Mucosa of stomach (tissue), 1 donor: ENCODE results near the gene MASTL.
"Not testable (repeated sequence)": the region's sequence is repeated elsewhere in the genome, so short reads cannot be mapped to it uniquely, and the experiment has no call there.

Source experiments
- H3K27me3 ChIP-seq: one replicate; pipeline ENCODE4 v1.7.0; 2013; ENCODE audit warnings: mild to moderate bottlenecking, low read length; ENCODE audit not compliant: control insufficient read depth, insufficient read depth
- H3K36me3 ChIP-seq: one replicate; pipeline ENCODE4 v1.7.0; 2013; ENCODE audit warnings: low read length; ENCODE audit not compliant: control insufficient read depth, insufficient read depth
- H3K4me1 ChIP-seq: one replicate; pipeline ENCODE4 v1.7.0; 2013; ENCODE audit warnings: mild to moderate bottlenecking, low read length; ENCODE audit not compliant: control insufficient read depth, insufficient read depth
- H3K4me3 ChIP-seq: one replicate; pipeline ENCODE4 v1.7.0; 2013; ENCODE audit warnings: low read length
- H3K9ac ChIP-seq: one replicate; pipeline ENCODE4 v1.7.0; 2013; ENCODE audit warnings: mild to moderate bottlenecking, low read length, moderate library complexity
- H3K9me3 ChIP-seq: one replicate; pipeline ENCODE4 v1.7.0; 2013; ENCODE audit warnings: mild to moderate bottlenecking, low read length, moderate library complexity; ENCODE audit not compliant: control insufficient read depth
- donor health status: Pancreatic carcinoma.

Gene MASTL

DNA sequence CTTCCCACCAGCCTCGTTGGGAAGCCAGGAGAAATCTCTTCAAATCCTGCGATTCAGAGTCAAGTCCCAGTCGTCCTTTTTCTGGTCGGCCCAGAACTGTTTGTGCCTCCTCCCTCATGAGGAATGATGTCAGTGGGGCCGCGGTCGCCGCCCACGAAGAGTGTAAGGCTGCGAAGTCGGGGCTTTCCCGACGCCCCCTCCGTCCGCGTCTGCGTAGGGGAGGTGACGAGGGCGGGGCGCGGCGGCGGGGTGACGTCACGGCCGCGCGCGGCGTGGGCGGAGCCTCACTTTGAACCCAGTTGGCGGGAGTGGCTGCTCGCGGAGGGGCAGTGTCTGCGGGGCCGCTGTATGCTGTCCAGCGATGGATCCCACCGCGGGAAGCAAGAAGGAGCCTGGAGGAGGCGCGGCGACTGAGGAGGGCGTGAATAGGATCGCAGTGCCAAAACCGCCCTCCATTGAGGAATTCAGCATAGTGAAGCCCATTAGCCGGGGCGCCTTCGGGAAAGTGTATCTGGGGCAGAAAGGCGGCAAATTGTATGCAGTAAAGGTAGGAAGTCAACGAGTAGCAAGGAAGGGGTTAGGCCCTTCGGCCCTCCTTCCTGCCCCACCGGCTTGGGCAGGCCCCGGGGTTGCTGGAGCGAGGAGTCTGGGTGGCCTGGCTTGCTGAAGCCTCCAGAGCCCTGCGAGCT is at the start of gene MASTL:
MASTL (plus strand) TSS at position 287 of the 689 bp plus-strand sequence; CDS start at position 362, 75 bp downstream.
- peaks cover 33% of the 10 kb centered on the region for H3K4me1 ChIP-seq
- no peaks in the 10 kb centered on the region for H3K36me3 ChIP-seq
- no peaks in the 10 kb centered on the region for H3K9me3 ChIP-seq
- no peaks in the 10 kb centered on the region for H3K27me3 ChIP-seq
- H3K9ac ChIP-seq, result peak within 1 kb of the TSS; percentile 100
- peak within 1 kb of the TSS; percentile 100 for H3K4me3 ChIP-seq

DNA sequence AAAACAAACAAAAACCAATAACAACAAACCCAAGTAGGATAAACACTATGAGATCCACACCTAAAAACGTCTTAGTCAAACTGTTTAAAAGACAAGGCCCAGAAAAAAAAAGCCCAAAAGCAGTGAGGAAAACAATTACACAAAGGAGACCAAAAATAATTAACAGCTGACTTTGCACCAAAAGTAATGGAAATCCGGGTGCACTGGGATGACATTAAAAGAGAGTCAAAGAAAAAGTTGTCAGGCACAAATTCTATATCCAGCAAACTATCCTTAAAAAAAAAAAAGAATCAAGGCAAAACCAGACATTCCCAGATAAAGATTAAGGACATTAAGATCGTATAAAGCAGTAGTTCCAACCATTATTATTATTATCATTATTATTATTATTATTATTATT is 47.0 kb upstream of the MASTL start:
- Histone ChIP-seq H3K9ac (no peak overlapping the region), H3K4me1 (no peaks in the 10 kb centered on the region), H3K9me3 (no peaks in the 10 kb centered on the region), H3K4me3 (no peak overlapping the region), H3K36me3 (no peaks in the 10 kb centered on the region), H3K27me3 (no peaks in the 10 kb centered on the region)

DNA sequence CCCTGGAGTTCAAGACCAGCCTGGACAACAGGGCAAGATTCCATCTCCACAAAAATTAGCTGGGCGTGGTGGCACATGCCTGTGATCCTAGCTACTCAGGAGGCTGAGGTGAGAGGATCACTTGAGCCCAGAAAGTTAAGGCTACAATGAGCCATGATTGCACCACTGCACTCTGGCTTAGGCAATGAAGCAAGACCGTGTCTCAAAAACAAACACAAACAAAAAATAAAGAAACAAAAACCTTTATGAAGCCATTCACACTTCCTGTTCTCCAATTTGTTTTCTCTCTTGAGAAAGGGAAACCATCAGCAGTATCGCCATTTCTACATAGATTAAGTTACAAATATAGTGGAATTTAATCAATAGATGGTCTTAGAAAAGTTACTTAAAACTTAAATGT is 20.8 kb upstream of the MASTL start:
- H3K27me3 ChIP-seq, result no peaks in the 10 kb centered on the region
- peaks cover 4% of the 10 kb centered on the region for H3K36me3 ChIP-seq
- no peaks in the 10 kb centered on the region for H3K4me1 ChIP-seq
- no peaks in the 10 kb centered on the region for H3K9me3 ChIP-seq
- H3K9ac ChIP-seq, result no peak overlapping the region
- no peak overlapping the region for H3K4me3 ChIP-seq

DNA sequence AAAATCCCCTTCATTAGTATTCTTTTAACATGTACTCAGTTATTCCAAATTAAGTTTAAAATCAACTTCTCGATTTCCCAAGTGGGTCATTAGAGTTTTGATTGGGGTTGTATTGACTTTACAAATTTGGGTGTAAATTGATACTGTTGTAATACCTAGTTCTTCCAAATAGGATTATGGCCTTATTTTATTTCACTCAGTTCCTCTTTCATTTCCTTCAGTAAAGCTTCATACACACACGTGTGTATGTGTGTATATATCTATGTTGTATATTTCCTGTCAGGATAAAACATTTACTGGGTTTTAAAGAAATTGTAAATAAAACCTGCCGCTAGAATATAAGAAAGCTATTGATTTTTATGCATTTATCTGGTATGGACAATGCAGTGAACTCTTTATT is 16.9 kb upstream of the MASTL start:
- no peaks in the 10 kb centered on the region for H3K27me3 ChIP-seq
- no peak overlapping the region for H3K4me3 ChIP-seq
- no peak overlapping the region for H3K9ac ChIP-seq
- H3K36me3 ChIP-seq, result no peaks in the 10 kb centered on the region
- H3K4me1 ChIP-seq, result no peaks in the 10 kb centered on the region
- no peaks in the 10 kb centered on the region for H3K9me3 ChIP-seq

DNA sequence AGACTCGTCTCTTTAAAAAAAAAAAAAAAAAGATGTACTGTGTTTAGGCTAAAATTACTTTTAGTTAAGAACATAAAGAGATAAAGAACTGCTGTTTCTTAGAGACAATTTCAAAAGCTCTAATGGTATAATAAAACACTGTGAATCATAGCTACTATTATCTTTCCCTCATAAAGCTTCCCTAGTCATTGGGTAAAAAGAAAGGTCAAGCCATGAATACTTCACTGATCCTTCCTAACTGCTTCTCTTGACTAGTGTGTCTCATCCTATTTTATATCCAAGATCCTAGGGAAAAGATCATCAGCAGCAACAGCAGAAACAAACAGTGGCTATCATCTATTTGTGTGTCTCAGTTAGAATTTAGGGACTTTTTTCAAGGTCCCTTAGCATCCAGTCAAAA is 11.5 kb upstream of the MASTL start:
- H3K4me1 ChIP-seq, result no peaks in the 10 kb centered on the region
- H3K27me3 ChIP-seq, result no peaks in the 10 kb centered on the region
- no peak overlapping the region for H3K4me3 ChIP-seq
- H3K36me3 ChIP-seq, result peaks cover 4% of the 10 kb centered on the region
- H3K9me3 ChIP-seq, result no peaks in the 10 kb centered on the region
- no peak overlapping the region for H3K9ac ChIP-seq

DNA sequence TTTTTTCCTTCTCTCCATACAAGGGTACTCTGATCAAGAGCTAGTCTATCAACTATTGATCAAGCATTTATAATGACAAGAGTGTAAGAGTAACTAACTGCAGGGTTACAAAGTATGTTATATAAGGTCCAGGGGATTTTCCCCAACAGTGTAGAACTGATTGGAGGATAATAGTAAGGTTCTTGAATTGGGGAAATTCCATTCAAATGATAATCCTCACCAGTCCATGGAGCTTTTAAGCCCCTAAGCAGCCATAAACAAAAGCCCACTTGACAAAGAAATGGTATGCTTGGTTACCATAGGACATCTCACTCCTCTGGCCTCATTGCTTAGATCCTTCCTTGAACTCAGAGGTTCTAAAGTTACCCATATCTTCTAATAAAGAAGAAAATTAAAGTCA is 9.2 kb upstream of the MASTL start:
- H3K4me1 ChIP-seq, result peaks cover under 1% of the 10 kb centered on the region
- H3K27me3 ChIP-seq, result no peaks in the 10 kb centered on the region
- no peaks in the 10 kb centered on the region for H3K9me3 ChIP-seq
- no peak overlapping the region for H3K4me3 ChIP-seq
- peaks cover 4% of the 10 kb centered on the region for H3K36me3 ChIP-seq
- H3K9ac ChIP-seq, result no peak overlapping the region

DNA sequence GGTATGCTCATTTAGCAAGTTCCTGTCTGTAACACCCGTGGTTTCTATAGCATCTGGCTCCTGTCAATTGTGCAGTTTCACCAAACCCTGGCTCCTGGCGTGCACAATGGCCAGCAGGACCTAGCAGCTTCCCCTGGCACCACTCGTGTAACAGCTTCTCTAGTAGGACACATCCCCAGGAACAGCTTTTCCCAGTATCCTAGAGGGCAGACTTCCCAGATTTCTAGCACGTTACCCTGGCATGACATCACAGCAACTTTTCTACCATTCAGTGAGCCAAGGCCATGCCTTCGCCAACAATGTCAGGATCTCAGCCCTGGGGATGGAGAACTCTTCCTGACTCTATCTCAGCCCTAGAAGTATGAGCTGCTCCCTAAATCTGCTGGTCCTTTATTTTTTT is 7.5 kb upstream of the MASTL start:
- Histone ChIP-seq H3K36me3 (peaks cover 4% of the 10 kb centered on the region), H3K9me3 (no peaks in the 10 kb centered on the region), H3K27me3 (no peaks in the 10 kb centered on the region), H3K4me3 (no peak overlapping the region), H3K9ac (no peak overlapping the region), H3K4me1 (peaks cover 9% of the 10 kb centered on the region)

DNA sequence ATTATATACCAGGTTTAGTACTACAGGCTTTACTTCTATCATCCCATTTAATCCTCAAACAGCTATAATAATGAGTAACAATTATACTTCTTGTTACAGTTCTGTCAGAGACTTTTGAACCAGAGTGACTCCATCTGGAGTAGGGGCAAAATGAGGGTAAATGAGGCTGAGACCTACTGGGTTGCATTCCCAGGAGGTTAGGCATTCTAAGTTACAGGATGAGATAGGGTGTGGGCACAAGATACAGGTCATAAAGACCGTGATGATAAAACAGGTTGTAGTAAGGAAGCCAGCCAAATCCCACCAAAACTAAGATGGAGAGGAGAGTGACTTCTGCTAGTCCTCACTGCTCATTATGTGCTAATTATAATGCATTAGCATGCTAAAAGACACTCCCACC is 4.9 kb upstream of the MASTL start:
- Histone ChIP-seq H3K36me3 (peaks cover 4% of the 10 kb centered on the region), H3K27me3 (no peaks in the 10 kb centered on the region), H3K9me3 (no peaks in the 10 kb centered on the region), H3K9ac (no peak overlapping the region), H3K4me3 (no peak overlapping the region), H3K4me1 (peaks cover 14% of the 10 kb centered on the region)

DNA sequence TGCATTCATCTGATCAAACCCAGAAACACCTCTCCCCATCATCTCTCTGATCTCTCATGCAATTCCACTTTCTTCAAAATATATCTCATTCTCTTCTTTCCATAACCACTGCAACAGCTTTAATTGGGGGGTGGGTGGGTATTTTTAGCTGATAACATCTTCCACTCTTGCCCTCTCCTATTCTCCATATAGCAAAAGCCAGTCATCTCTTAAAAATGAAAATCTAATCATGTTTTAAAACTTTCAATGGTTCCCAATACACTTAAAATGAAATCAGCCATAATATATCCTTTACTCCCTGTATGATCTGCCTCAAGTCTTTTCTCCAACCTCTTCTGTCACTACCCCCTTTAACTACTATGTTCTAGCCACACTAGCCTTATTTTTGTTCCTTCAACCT is 2.5 kb upstream of the MASTL start:
- Histone ChIP-seq H3K4me3 (peak overlapping the region; percentile 100), H3K36me3 (no peaks in the 10 kb centered on the region), H3K4me1 (peaks cover 28% of the 10 kb centered on the region), H3K9me3 (no peaks in the 10 kb centered on the region), H3K9ac (peak overlapping the region; percentile 100), H3K27me3 (no peaks in the 10 kb centered on the region)

DNA sequence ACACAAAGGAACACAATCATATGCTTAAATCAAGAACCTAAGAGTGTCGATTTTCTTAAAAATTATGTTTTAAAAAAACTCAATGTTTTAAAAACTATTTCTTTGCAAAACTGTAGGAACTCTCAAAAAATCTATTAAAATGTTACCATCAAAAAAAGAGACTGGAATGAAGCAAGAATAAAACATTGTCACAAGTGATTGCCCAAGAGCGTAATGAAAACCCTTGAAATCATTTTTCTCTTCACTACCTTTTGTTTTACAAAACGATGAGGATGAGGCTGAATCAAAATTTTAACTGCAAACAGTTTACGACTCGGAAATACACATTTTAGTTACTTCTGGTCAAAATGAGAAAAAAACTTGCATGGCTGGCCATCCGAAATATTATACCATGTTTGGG is 1.8 kb upstream of the MASTL start:
- Histone ChIP-seq H3K36me3 (no peaks in the 10 kb centered on the region), H3K4me3 (peak overlapping the region; percentile 100), H3K9me3 (no peaks in the 10 kb centered on the region), H3K27me3 (no peaks in the 10 kb centered on the region), H3K9ac (peak overlapping the region; percentile 100), H3K4me1 (peaks cover 33% of the 10 kb centered on the region)

DNA sequence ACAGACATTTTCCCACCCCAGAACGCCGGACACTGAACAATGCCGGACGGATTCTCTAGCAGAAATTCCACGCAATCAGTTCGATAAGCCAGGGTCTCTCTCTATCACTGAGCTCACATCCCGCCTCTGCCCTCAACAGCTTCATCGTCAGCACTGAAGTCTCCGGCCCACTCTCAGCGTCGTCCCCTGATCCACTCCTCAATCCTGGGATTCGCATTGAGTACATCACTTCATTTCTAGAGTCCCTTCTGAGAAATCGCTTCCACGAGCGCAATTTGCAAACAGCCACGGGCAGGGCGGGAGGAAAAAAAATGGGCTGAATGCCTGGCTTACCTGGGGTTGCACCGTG is 1.3 kb upstream of the MASTL start:
- Histone ChIP-seq H3K27me3 (no peaks in the 10 kb centered on the region), H3K36me3 (no peaks in the 10 kb centered on the region), H3K4me3 (peak overlapping the region; percentile 100), H3K9me3 (no peaks in the 10 kb centered on the region), H3K4me1 (peaks cover 33% of the 10 kb centered on the region), H3K9ac (peak overlapping the region; percentile 100)

DNA sequence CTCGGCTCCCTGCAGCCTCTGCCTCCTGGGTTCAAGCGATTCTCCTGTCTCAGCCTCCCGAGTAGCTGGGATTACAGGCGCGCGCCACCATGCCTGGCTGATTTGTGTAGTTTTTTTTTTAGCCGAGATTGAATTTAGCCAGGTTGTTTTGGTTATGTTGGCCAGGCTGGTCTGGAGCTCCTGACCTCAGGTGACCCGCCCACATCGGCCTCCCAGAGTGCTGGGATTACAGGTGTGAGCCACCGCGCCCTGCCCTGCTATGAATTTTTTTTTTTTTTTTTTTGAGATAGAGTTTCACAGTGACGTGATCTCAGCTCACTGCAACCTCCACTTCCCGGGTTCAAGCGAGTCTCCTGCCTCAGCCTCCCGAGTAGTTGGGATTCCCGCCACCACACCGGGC is 1.4 kb downstream of the MASTL start:
- not testable (repeated sequence) for H3K36me3 ChIP-seq, H3K27me3 ChIP-seq, H3K9me3 ChIP-seq, H3K4me3 ChIP-seq
- peaks cover 29% of the 10 kb centered on the region for H3K4me1 ChIP-seq
- H3K9ac ChIP-seq, result peak overlapping the region; percentile 100

DNA sequence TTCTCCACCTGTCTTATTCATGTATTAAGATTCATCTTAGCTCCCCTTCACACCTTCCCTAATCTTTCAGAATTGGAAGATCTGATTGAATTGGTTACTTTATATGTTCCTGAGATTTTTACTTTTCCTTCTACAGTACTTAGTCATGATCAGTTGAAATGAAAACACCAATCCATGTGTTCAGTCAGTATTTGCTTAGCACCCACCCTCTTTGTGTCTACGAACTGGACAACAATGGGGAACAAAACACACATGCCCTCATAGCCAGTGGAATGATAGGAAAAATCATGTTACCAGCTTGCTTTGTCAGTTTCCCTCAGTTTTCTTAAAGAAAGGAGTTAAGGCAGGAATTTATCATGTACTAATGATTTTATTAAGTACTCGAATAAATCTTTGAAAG is 2.0 kb downstream of the MASTL start:
- Histone ChIP-seq H3K9me3 (no peaks in the 10 kb centered on the region), H3K4me3 (no peak overlapping the region), H3K27me3 (no peaks in the 10 kb centered on the region), H3K9ac (no peak overlapping the region), H3K4me1 (peaks cover 29% of the 10 kb centered on the region), H3K36me3 (no peaks in the 10 kb centered on the region)
